ENCODE results near the gene PRPF38A.

The PRPF38A gene

DNA sequence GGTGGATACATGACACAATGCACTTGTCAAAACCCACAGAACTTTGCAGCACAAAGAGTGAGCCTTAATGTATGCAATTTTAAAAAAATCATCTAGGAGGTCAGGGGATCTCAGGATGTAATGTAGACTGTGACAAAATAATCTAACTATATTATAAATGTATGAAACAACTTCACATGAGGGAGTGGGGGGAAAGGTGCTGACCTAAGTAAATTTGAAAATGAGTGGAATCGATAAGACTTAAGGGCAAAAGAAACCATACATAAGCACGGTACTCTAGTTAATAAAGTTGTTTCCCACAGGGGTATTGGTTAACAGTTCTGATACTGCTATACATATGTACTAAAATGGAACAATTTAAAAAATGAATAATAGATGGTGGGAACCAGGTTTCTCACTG, 64.7 kb downstream of the PRPF38A start:
- DNase-seq: no peak
